ENCODE measurements around the gene COMMD3.
"Not testable (repeated sequence)": the region's sequence is repeated elsewhere in the genome, so short reads cannot be mapped to it uniquely, and the experiment has no call there.

COMMD3 gene

GRCh38 chr10:22338931-22339330, 22.7 kb downstream of the COMMD3 start:
- DNase-seq (ENCODE audit: low read depth in 3 of 3): no peak

DNA sequence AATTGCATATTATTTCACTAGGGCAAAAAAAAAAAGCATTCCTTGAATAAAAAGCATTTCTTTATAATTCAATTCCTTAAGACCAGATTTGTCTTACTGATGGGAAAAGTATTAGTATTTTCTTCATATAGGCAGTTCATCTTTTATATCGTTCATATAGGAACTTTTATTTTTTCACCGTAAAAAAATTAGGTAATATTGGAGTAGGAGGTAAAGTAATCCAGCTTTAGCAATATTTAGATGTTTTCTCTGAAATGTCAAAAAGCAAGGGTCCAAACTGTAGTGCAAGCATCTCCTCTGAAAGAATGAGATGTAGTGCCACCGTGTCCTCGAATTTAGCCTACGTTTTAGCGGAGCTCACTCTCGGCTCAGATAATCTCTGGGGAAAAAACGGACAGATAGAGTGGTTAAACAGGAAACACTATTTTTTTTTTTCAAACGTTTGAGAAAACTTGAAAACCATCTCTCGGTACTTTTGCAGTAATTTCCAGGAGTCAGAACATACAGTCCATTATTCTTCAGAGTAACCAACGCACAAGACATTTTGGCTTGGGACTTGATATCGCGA, 23.7 kb downstream of the COMMD3 start:
- no peak for DNase-seq (ENCODE audit: low read depth in 3 of 3)

GRCh38 chr10:22340329-22341189, 24.4 kb downstream of the COMMD3 start:
- DNase-seq (ENCODE audit: low read depth in 3 of 3): no peak

GRCh38 chr10:22341190-22341925, 25.2 kb downstream of the COMMD3 start:
- DNase-seq (ENCODE audit: low read depth in 3 of 3): no peak

DNA sequence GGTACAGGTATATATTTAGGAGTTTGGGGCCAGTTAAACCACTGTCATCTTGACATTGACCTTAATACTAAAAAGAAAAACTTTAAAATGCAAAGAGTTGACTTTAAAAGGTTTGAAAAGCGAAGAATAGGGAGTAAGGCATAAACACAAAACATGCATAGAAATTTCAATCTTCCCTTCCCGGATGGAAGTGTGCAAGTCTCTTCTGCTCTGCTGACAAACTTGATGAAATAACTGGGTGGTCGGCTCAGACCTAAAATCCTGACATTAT, 25.7 kb downstream of the COMMD3 start:
- no peak for DNase-seq (ENCODE audit: low read depth in 3 of 3)

DNA sequence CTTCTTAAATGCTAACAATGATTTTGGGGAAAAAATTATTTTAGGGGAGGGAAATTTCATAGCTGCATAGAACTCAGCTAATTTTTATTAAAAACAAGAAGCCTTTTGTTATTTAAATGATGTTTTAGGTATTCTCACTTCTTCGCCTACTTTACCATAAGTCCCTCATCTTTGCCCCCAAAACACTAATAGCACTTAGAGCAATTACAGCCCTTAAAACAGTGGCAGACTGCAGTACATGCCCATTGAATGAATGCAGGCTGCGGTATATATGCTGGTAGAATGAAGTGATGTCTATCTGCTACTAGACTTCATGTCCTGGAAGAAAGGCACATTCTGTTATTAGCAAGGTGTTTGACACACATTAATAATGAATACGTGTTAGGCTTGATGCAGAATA, 26.2 kb downstream of the COMMD3 start:
- DNase-seq (ENCODE audit: low read depth in 3 of 3): no peak

- no peak for DNase-seq (ENCODE audit: low read depth in 3 of 3)
Measured at GRCh38 chr10:22343731-22344130, 27.5 kb downstream of the COMMD3 start.

GRCh38 chr10:22344249-22344648, 28.1 kb downstream of the COMMD3 start:
- DNase-seq (ENCODE audit: low read depth in 3 of 3): no peak

- DNase-seq (ENCODE audit: low read depth in 3 of 3): no peak
Measured at GRCh38 chr10:22344781-22345300, 28.7 kb downstream of the COMMD3 start.

GRCh38 chr10:22345301-22346095, 29.3 kb downstream of the COMMD3 start, which contains the start of gene SPAG6:
Gene SPAG6 (plus strand): TSS chr10:22345496. CDS start chr10:22345612, 116 bp downstream.
- DNase-seq (ENCODE audit: low read depth in 3 of 3): no peak

- no peak for DNase-seq (ENCODE audit: low read depth in 3 of 3)
Measured at GRCh38 chr10:22346096-22346661, 30.0 kb downstream of the COMMD3 start.

GRCh38 chr10:22349755-22350154, 33.6 kb downstream of the COMMD3 start:
- no peak for DNase-seq (ENCODE audit: low read depth in 3 of 3)

DNA sequence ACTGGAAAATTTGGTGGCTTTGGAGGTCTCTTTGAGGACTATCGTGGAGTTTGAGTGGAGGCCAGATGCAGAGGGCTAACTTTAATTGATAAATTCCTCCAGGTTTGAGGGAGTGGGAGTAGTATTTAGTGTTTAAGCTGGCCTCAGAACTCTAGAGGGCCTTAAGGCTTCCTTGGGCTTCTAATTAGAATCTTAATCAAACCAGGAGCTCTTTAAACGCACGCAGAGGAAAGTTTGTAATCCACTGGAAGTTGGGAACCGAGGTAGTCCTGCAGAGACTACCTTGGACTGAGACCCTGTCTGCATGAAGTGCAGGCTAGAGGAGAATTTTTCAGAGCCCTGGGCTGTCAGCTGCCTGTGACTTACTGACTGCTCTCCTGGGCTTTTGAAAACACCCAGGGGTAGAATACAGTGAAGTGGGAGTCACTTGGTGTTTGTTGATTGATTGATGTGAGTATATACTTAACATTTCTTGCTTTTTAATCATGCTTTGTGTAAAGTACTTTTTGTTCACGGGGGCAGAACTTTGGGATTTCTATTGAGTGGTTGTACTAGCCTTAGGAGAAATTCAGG, 35.0 kb downstream of the COMMD3 start:
- DNase-seq (ENCODE audit: low read depth in 3 of 3): no peak

- DNase-seq (ENCODE audit: low read depth in 3 of 3): no peak
Measured at GRCh38 chr10:22356324-22356873, 40.2 kb downstream of the COMMD3 start.

- not testable (repeated sequence) for DNase-seq (ENCODE audit: low read depth in 3 of 3)
Measured at GRCh38 chr10:22357770-22358169, 41.6 kb downstream of the COMMD3 start.

GRCh38 chr10:22363305-22363704, 47.1 kb downstream of the COMMD3 start:
- no peak for DNase-seq (ENCODE audit: low read depth in 3 of 3)

DNA sequence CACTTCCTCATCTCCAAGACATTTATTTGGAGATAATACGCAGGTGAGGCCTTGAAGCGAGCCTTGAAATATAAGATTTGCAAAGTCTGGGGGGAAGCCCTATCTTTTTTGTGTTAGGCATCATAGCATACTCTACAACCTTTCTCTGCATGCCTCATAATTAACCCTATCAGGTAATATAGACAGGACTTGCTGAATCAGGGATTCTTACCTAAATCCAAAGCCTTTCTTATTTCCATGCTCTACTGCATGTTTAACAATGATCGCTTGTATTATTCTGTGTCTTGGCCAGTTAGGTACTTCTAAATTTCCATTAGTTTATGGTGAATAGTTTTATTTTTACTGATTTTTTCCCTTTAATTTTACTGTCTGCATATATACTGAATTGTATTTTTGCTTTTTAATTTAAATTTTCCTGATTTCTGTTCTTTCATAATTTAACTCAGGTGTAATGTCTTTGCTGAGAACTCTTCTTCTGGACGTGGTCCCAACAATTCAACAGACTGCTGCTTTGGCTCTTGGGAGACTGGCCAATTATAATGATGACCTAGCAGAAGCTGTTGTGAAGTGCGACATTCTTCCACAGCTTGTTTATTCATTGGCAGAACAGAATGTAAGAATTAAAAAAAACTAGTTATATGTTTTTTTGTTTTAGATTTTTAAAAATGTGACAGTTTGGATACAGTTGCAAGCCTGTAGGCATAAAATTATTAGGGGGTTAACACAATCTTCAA, 48.4 kb downstream of the COMMD3 start:
- DNase-seq (ENCODE audit: low read depth in 3 of 3): no peak

- no peak for DNase-seq (ENCODE audit: low read depth in 3 of 3)
Measured at GRCh38 chr10:22365233-22365632, 49.0 kb downstream of the COMMD3 start.

DNA sequence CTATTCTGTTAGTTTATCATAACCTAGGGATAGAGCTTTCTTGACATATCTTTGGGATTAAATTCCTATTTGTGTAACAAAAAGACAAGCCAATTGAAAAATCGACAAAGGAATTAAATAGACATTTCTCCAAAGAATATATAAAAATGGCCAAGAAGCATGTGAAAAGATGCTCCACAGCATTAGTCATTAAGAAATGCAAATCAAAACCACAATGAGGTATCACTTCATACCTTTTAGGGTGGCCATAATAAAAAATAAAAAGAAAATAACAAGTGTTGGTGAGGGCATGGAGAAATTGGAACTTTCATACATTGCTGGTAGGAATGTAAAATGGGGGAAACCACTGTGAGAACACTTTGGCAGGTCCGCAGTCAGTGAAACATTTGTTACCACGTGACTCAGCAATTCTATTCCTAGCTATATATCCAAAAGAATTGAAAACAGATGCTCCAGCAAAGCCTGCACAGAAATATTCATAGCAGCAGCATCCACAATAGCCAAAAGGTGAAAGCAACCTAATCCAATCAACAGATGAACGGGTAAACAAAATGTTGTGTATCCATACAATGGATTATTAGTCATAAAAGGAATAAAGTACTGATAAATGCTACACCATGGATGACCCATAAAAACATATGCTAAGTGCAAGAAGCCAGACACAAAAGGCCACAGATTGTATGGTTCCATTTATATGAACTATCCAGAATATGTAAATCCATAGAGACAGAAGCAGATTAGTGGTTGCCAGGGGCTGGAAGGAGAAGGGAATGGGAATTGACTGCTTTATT, 49.7 kb downstream of the COMMD3 start:
- no peak for DNase-seq (ENCODE audit: low read depth in 3 of 3)

- no peak for DNase-seq (ENCODE audit: low read depth in 3 of 3)
Measured at GRCh38 chr10:22366435-22366703, 50.2 kb downstream of the COMMD3 start.

Measured in stimulated activated CD4-positive, alpha-beta T cell treated with anti-CD3 and anti-CD28 coated beads, TNF-alpha, amount 100 ng/mL, for 24 hours (primary cell).